Embryonic facial prominence (tissue), 1 donor: Measurements from ENCODE around the gene LRRC43.
"Not testable (repeated sequence)": the region's sequence is repeated elsewhere in the genome, so short reads cannot be mapped to it uniquely, and the experiment has no call there.

Source experiments
- DNase-seq: peaks from one replicate; pipeline ENCODE4 v3.0.0-alpha.2; 2016; ENCODE audit errors: extremely low spot score

The LRRC43 gene

DNA sequence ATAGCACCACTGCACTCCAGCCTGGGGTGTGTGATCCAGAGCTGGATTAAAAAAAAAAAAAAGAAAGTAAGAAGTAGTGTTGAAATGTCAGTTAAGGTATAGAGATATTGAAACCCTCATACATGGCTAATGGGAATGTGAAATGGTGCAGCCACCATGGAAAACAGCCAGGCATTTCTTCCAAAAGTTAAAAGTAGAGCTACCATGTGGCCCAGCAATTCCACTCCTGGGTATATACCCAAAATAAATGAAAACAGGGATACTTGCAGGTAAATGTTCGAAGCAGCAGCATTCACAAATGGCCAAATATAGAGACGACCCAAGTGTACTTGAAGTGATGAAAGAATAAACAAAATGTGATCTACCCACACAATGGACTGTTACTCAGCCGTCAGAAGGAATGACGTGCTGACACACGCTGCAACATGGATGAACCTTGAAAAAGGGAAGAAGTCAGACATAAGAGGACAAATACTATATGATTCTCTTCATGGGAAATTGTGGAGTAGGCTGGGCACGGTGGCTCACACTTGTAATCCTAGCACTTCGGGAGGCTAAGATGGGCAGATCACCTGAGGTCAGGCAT lies 24.1 kb upstream of the LRRC43 start:
- DNase-seq = no peak

DNA sequence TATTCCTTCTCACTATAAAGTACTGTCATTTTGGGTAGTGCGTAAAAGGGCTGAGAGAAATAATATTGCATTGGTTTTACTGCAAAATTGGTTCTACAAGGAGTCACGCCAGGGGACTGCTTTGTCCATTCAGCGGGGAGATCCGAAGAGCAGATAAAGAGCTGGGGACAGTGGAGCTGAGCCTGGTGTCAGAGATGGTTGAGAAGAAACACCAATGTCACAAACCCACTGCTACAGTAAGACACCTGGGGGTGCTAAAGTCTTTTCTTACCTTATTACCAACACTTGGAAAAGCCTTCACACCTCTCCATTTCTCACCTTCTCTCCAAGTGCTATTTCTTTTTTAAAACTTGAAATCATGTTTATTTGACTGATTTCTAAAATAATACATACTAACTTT lies 23.0 kb upstream of the LRRC43 start:
- no peak for DNase-seq

GRCh38 chr12:122160761-122161160 lies 22.2 kb upstream of the LRRC43 start:
- DNase-seq = no peak

- no peak for DNase-seq
Measured at GRCh38 chr12:122161682-122162081, 21.2 kb upstream of the LRRC43 start.

DNA sequence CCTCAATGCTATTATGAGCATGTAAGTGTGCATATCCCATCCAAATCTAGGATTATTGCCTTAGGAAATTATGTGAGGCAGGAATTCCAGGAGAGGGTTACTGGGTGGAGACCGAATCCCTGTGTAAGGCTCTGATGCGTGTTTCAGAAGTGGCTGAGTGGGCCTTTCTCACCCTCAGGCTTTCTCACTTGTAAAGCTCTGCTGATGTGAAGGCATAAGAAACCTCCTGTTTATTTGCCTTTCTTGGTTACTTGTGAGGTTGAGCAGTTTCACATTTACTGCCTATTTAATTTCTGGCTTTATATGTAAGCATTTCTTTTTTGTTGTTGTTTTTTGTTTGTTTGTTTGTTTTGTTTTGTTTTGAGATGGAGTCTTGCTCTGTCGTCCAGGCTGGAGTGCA lies 19.9 kb upstream of the LRRC43 start:
- no peak for DNase-seq

DNA sequence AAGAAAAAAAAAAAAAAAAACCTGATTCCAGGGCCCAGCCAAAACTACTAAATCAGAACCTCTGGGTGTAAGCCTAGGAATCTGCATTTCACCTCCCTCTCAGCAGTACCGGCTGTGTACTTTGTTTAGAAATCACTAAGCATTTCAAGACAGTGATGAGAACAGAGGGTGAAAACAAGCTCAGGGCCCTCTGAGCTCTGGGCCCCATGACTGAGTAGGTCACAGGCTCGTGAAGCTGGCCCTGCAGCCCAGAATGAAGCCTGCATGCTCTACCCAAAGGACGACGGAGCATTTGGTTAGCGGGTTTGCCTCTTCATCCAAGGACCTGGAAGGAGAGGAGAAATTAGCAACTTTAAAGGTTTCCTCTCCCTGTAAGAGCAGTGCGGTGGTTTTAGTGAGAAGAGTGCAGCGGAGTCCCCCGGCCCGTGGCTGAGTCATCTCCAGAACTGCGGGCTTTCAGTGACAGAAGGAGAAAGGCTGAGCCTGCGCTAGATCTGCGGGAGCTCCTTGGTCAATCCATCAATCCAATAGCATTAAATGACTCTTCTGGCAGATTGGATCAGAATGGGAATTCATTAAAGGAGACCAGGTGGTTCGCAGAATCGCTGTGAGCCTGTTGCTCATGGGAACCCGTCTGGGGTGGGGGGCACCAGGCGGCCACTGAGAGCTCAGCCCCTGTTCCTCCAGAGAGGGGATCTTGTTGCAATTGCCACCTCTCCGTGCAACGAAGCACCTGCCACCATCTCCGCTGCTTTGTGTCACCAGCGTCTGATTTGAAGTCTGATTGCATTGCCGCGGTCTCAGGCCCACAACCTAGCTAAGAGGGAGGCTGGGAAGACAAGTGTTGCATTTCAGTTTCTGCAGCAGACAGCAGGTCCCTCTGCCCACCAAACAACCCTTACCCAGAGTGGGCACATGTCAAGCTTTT lies 16.2 kb upstream of the LRRC43 start:
- DNase-seq = no peak

DNA sequence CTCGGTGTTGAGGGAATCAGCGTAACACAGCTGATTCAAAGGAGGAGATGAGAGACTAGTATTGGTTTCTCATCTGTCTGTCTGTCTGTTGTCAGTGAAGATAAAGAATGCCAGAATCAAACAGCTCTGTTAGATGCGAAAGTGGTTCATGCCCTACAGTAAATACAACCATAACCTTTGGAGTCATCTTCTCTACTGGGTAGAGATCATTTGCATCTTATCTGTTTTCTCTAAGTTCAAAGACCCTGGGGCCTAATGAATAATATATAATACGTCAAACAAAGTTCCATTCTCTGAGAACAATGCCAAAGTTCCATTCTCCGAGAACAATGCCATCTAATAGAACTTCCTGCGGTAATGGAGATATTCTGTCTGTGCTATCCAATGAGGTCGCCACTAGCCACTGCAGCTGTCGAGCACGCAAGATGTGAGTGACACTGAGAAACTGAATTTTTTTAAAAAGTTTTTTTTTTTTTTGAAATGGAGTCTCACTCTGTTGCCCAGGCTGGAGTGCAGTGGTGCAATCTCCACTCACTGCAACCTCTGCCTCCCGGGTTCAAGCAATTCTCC lies 15.5 kb upstream of the LRRC43 start:
- no peak for DNase-seq

- DNase-seq = no peak
Measured at GRCh38 chr12:122168492-122168891, 14.4 kb upstream of the LRRC43 start.

DNA sequence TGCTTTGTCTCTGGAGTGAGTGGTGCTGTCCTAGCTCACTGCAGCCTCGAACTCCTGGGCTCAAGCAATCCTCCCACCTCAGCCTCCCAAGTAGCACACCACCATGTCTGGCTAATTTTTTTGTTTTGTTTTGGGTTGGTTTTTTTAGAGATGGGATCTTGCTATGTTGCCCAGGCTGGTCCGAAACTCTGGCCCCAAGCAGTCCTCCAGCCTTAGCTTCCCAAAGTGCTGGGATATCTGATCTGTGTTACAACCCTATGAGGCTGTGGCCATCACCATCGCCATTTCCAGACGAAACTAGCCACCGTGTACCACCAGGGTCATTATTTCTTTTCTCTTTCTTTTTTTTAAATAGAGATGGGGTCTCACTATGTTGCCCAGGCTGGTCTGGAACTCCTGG lies 11.5 kb upstream of the LRRC43 start:
- DNase-seq = no peak

DNA sequence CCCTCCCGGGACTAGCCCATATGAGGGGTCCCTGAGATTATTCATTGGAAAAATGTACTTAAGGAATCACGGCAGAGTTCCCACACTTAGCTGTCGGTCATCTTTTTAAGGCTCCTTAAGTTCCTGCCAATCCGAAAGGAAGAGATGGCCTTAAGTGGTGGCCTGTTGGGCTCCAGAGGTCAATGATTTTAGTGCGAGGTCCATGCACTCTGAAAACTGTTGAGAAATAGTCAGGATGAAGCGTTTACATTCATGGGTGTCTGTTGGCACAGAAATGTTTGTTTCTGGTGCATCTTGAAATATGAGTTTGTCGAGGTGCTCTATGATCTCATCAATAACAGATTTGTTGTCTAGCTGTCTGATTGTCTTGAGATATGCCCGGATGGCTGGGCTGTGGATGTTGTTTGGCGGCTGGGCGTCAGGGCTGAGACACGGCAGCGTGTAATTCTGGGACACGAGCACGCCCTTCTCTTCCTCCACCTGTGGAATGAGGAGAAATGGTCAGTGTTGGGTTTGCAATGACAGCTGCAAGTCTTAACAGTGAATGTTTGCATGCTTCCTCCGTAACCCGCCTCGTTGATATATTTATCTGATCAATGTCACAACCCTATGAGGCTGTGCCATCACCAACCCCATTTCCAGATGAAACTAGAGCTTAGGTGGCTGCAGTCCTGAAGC lies 10.5 kb upstream of the LRRC43 start:
- DNase-seq = no peak

GRCh38 chr12:122174155-122174845 lies 8.6 kb upstream of the LRRC43 start, which contains the start of gene IL31:
Gene IL31, minus strand, starts transcription at chr12:122174221. Its CDS starts 49 bp downstream, at chr12:122174172.
- no peak for DNase-seq

DNA sequence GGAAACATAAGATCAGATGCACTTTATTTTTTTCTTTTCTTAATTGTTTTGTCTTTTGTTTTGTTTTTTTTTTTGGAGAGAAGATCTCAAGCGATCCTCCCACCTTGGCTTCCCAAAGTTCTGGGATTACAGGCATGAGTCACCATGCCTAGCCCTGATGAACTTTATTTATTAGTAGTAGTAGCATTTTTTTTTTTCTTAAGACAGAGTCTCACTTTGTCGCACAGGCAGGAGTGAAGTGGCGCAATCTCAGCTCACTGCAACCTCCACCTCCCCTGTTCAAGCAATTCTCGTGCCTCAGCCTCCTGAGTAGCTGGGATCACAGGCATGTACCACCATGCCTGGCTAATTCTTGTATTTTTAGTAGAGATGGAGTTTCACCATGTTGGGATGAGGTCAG lies 6.5 kb upstream of the LRRC43 start:
- DNase-seq = not testable (repeated sequence)

- DNase-seq = no peak
Measured at GRCh38 chr12:122183588-122183940, 641 bp downstream of the LRRC43 start.

DNA sequence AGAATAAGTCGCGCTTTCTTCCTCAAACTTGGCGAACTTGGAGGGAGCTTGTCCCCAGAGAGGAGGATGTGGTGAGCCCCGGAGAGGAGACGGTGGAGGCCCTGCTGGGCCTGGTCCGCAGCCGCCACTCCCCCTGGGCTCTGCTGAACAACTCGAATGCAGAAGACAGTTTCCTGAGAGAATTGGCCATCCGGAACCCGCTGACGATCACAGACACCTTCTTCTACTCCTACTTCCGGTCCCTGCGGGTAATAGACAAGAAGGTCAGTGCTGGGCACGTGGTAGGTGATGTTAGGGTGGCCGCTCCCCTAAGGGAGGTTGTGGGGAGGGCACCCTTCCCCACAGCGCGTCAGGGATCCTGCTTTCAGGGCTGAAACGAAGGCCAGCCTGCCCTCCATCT lies 1.6 kb downstream of the LRRC43 start:
- DNase-seq = no peak

GRCh38 chr12:122185079-122185478 lies 2.2 kb downstream of the LRRC43 start:
- no peak for DNase-seq

- DNase-seq = no peak
Measured at GRCh38 chr12:122185494-122186082, 2.7 kb downstream of the LRRC43 start.

DNA sequence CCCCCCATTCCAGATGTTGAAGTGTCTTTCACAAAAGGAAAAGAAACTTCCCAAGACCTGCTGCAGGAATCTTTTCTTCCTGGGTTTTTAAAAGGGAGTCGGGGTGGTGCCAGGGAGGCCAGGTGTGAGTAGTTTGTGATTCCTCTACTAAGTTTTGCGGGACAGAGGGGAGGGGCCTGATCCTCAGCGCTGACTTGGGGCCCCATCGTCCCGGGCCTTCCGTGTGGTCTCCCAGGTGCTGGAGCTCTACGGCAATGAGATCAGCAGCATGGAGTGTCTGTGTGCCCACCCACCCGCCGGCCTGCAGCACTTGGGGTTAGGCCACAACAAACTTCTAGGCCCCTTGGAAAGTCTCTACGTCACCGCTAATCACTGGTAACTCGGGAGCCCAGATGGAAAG lies 4.5 kb downstream of the LRRC43 start:
- DNase-seq = no peak

- DNase-seq = no peak
Measured at GRCh38 chr12:122189626-122190475, 6.9 kb downstream of the LRRC43 start.

DNA sequence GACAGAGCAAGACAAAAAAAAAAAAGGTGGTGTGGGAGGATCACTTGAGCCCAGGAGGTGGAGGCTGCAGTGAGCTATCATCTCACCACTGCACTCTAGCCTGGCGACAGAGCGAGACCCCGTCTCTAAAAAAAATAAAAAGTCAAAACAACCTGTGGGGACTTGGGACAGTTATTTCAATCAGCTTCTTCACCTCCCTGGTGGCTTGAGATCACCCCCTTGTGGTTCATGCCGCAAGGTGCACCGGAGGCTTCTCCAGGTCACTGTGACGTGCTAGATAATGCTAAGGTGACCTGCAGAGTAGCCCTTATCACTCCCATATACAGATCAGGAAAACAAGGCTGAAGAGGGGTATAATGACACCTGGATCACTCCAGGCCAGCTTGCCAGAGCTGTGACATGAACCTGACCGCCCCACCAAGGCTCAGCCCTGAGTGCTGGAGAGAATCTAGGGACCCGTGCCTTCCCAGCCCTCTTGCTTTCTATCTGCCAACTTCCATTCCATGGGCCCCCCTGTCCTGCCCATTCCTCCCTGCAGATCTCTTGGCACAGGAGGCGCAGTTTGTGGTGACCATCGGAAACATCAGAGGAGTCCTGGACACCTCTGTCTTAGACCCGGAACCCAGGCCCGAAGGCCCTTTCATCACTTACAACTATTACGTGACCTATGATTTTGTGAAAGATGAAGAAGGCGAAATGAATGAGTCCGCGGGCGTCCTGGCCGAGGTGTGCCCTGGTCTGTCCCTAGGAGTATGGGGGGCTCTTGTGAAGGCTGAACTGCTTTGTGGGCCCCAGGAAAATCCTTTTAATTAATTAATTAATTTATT lies 8.1 kb downstream of the LRRC43 start:
- no peak for DNase-seq

GRCh38 chr12:122192441-122192840 lies 9.5 kb downstream of the LRRC43 start:
- DNase-seq = no peak
